ENCODE data around the gene RASA4B. TPM values are rescaled to one million over a fixed set of nuclear protein-coding genes. Genes with fewer than 3 reads are reported as not detected.

Gene RASA4B
- total and polyA plus RNA-seq, 2 donors (not counting 3 experiments of a cell fraction or from before 2014, with no cell fraction given), result 3.2 to 9.8 TPM

GRCh38 chr7:102467581-102468477 is 49.7 kb downstream of the RASA4B start:
- Histone ChIP-seq H4K20me1 (replicated peaks; ENCODE audit: control insufficient read depth, extremely low read depth, insufficient read depth, low read length) (no peaks in the 10 kb centered on the region), H3K4me2 (ENCODE audit: insufficient read depth, low read length) (no peak overlapping the region), H3K4me1 (ENCODE audit: control insufficient read depth, extremely low read depth, insufficient read depth, low read length) (peaks cover 9% of the 10 kb centered on the region), H3K9ac (replicated peaks; ENCODE audit: extremely low read depth, insufficient read depth, low read length) (no peak overlapping the region), H3K27ac (ENCODE audit: insufficient read depth, low read depth, low read length) (no peak overlapping the region), H3K9me1 (replicated peaks; ENCODE audit: control insufficient read depth, extremely low read depth, insufficient read depth, low read length) (no peaks in the 10 kb centered on the region), H2AFZ (ENCODE audit: low read depth, low read length) (no peak overlapping the region), H3K27me3 (ENCODE audit: control insufficient read depth in 2 of 2, insufficient read depth in 2 of 2, low read length in 2 of 2) (no peaks in the 10 kb centered on the region), H3K36me3 (ENCODE audit: control insufficient read depth in 2 of 2, extremely low read depth in 1 of 2, insufficient read depth in 2 of 2, low read length in 2 of 2) (peaks cover 2 to 14% of the 10 kb centered on the region in 2 experiments), H3K79me2 (ENCODE audit: control insufficient read depth, insufficient read depth, low read length) (peaks cover 6% of the 10 kb centered on the region), H3K4me3 (replicated peaks in 1 of 3; ENCODE audit: insufficient read depth in 1 of 3, low read depth in 1 of 3, low read length in 3 of 3) (no peak overlapping the region), H3K9me3 (replicated peaks; ENCODE audit: control insufficient read depth, insufficient read depth, low read length) (no peaks in the 10 kb centered on the region)
- intact Hi-C loops (cut with micrococcal nuclease), result no loop called here
- BruUV-seq (replicated peaks), result no TSS peak
- POLR2A ChIA-PET, result no interaction called here
- FAIRE-seq (no peak), DNase-seq (ENCODE audit: low read depth, low spot score) (no peak)
- dilution Hi-C loops (cut with MboI; ENCODE audit: extremely low pct_ligation_motif_present, low sequenced_read_pairs), result no loop called here
- CTCF ChIA-PET, result interaction anchor here (0.6 to 1.8 kb wide), 6 partner anchors 9 to 55 kb away, joined by 3 to 8 read pairs (median 3); no protein-coding TSS in a partner anchor
- TF ChIP-seq, protein P1, sequence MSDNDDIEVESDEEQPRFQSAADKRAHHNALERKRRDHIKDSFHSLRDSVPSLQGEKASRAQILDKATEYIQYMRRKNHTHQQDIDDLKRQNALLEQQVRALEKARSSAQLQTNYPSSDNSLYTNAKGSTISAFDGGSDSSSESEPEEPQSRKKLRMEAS (IDR thresholded peaks at IDR 0.05; ENCODE audit: insufficient read depth, insufficient read length), result no peak
- no peak for TF ChIP-seq FOS (IDR thresholded peaks at IDR 0.05; ENCODE audit: borderline replicate concordance, insufficient read depth, low read length)

- Histone ChIP-seq H3K4me3 (replicated peaks in 1 of 3; ENCODE audit: insufficient read depth in 1 of 3, low read depth in 1 of 3, low read length in 3 of 3) (no peak overlapping the region), H3K36me3 (ENCODE audit: control insufficient read depth in 2 of 2, extremely low read depth in 1 of 2, insufficient read depth in 2 of 2, low read length in 2 of 2) (peaks cover 0 to 8% of the 10 kb centered on the region in 2 experiments), H2AFZ (ENCODE audit: low read depth, low read length) (no peak overlapping the region), H3K4me1 (ENCODE audit: control insufficient read depth, extremely low read depth, insufficient read depth, low read length) (peaks cover 9% of the 10 kb centered on the region), H3K4me2 (ENCODE audit: insufficient read depth, low read length) (peak overlapping the region; percentile 53), H3K9me3 (replicated peaks; ENCODE audit: control insufficient read depth, insufficient read depth, low read length) (no peaks in the 10 kb centered on the region), H3K9ac (replicated peaks; ENCODE audit: extremely low read depth, insufficient read depth, low read length) (no peak overlapping the region), H3K79me2 (ENCODE audit: control insufficient read depth, insufficient read depth, low read length) (peaks cover 6% of the 10 kb centered on the region), H3K9me1 (replicated peaks; ENCODE audit: control insufficient read depth, extremely low read depth, insufficient read depth, low read length) (no peaks in the 10 kb centered on the region), H3K27me3 (ENCODE audit: control insufficient read depth in 2 of 2, insufficient read depth in 2 of 2, low read length in 2 of 2) (no peaks in the 10 kb centered on the region), H3K27ac (ENCODE audit: insufficient read depth, low read depth, low read length) (no peak overlapping the region), H4K20me1 (replicated peaks; ENCODE audit: control insufficient read depth, extremely low read depth, insufficient read depth, low read length) (no peaks in the 10 kb centered on the region)
- dilution Hi-C loops (cut with MboI; ENCODE audit: extremely low pct_ligation_motif_present, low sequenced_read_pairs), result no loop called here
- BruUV-seq (replicated peaks), result no TSS peak
- POLR2A ChIA-PET, result no interaction called here
- CTCF ChIA-PET, result interaction anchor here (1.1 to 1.4 kb wide), 2 partner anchors 54 to 62 kb away, joined by 5 to 10 read pairs; no protein-coding TSS in a partner anchor
- DNase-seq (ENCODE audit: low read depth, low spot score) (no peak), FAIRE-seq (no peak)
- intact Hi-C loops (cut with micrococcal nuclease), result no loop called here
- no peak for TF ChIP-seq POLR2A (IDR thresholded peaks at IDR 0.05; ENCODE audit: low read depth, low read length)
- no peak for TF ChIP-seq GATA2 (IDR thresholded peaks at IDR 0.05; ENCODE audit: insufficient read depth, insufficient read length, low read depth, low read length)
- no peak for TF ChIP-seq EZH2 (IDR thresholded peaks at IDR 0.05; ENCODE audit: borderline replicate concordance, low read depth, low read length, severe bottlenecking)
- no peak for TF ChIP-seq FOS (IDR thresholded peaks at IDR 0.05; ENCODE audit: borderline replicate concordance, insufficient read depth, low read length)
- no peak for TF ChIP-seq POLR2AphosphoS5 (IDR thresholded peaks at IDR 0.05; ENCODE audit: insufficient read depth, low read depth, low read length)
- TF ChIP-seq, protein P2, sequence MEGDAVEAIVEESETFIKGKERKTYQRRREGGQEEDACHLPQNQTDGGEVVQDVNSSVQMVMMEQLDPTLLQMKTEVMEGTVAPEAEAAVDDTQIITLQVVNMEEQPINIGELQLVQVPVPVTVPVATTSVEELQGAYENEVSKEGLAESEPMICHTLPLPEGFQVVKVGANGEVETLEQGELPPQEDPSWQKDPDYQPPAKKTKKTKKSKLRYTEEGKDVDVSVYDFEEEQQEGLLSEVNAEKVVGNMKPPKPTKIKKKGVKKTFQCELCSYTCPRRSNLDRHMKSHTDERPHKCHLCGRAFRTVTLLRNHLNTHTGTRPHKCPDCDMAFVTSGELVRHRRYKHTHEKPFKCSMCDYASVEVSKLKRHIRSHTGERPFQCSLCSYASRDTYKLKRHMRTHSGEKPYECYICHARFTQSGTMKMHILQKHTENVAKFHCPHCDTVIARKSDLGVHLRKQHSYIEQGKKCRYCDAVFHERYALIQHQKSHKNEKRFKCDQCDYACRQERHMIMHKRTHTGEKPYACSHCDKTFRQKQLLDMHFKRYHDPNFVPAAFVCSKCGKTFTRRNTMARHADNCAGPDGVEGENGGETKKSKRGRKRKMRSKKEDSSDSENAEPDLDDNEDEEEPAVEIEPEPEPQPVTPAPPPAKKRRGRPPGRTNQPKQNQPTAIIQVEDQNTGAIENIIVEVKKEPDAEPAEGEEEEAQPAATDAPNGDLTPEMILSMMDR (IDR thresholded peaks at IDR 0.05; ENCODE audit: extremely low read depth in 1 of 2, insufficient read depth in 1 of 2, low read depth in 1 of 2, low read length in 2 of 2), result no peak
- no peak for TF ChIP-seq JUN (IDR thresholded peaks at IDR 0.05; ENCODE audit: borderline replicate concordance, insufficient read depth, insufficient read length, low read depth)
- TF ChIP-seq MYC (IDR thresholded peaks at IDR 0.05; ENCODE audit: low read depth, low read length), result no peak
- TF ChIP-seq, protein P1 (IDR thresholded peaks at IDR 0.05; ENCODE audit: insufficient read depth, insufficient read length), result no peak
Observed at GRCh38 chr7:102466097-102466496, 51.5 kb downstream of the RASA4B start.

All from endothelial cell of umbilical vein (primary cell).